Liver (tissue), 9 donors: ENCODE data around the gene SDK2. TPM values are rescaled to one million over a fixed set of nuclear protein-coding genes. Genes with fewer than 3 reads are reported as not detected.

Source experiments
- DNase-seq: peaks from one replicate; pipeline ENCODE4 v3.0.0-alpha.2; 2017; ENCODE audit warnings: low spot score
- H3K27ac ChIP-seq, 2 donors: one replicate each; pipeline ENCODE4 v1.7.0; 2013; ENCODE audit warnings: inconsistent platforms in 2 of 2, low read length in 2 of 2, control low read depth in 1 of 2, low read depth in 1 of 2, mild to moderate bottlenecking in 1 of 2
- H3K27me3 ChIP-seq, 4 donors: one replicate each; pipeline versions ENCODE4 v1.6.1 to v1.7.0; 2013; ENCODE audit warnings: low read length in 3 of 4, inconsistent platforms in 1 of 4, mild to moderate bottlenecking in 1 of 4, moderate library complexity in 1 of 4; ENCODE audit not compliant: control insufficient read depth in 4 of 4, insufficient read depth in 4 of 4
- H3K36me3 ChIP-seq, 4 donors: one replicate each; pipeline versions ENCODE4 v1.6.1 to v1.7.0; 2013; ENCODE audit warnings: low read length in 3 of 4, mild to moderate bottlenecking in 3 of 4, low read depth in 1 of 4, moderate library complexity in 1 of 4; ENCODE audit not compliant: control insufficient read depth in 4 of 4, insufficient read depth in 3 of 4
- H3K4me1 ChIP-seq, 4 donors: one replicate each; pipeline versions ENCODE4 v1.6.1 to v1.7.0; 2013; ENCODE audit warnings: low read length in 3 of 4, mild to moderate bottlenecking in 3 of 4, moderate library complexity in 1 of 4; ENCODE audit not compliant: control insufficient read depth in 4 of 4, insufficient read depth in 4 of 4
- H3K4me3 ChIP-seq, 3 donors: one replicate each; pipeline versions ENCODE4 v1.6.1 to v1.7.0; 2013; ENCODE audit warnings: low read length in 3 of 3, control low read depth in 1 of 3, low read depth in 1 of 3, mild to moderate bottlenecking in 1 of 3
- H3K9ac ChIP-seq, 2 donors: one replicate each; pipeline ENCODE4 v1.7.0; 2013; ENCODE audit warnings: low read length in 2 of 2, mild to moderate bottlenecking in 2 of 2, moderate library complexity in 2 of 2, control low read depth in 1 of 2, low read depth in 1 of 2
- H3K9me3 ChIP-seq, 4 donors: one replicate each; pipeline versions ENCODE4 v1.6.1 to v1.7.0; 2013; ENCODE audit warnings: low read length in 3 of 4; ENCODE audit not compliant: control insufficient read depth in 4 of 4
- EGR1 ChIP-seq, 2 donors: IDR thresholded peaks; 2 replicates each; pipeline ENCODE4 v1.6.1; 2016 to 2018; ENCODE audit warnings: antibody characterized with exemption in 2 of 2, low read depth in 2 of 2
- FOXA1 ChIP-seq: IDR thresholded peaks from 2 replicates; pipeline ENCODE4 v1.6.1; 2016; ENCODE audit warnings: antibody characterized with exemption
- FOXA2 ChIP-seq: IDR thresholded peaks from 2 replicates; pipeline ENCODE4 v1.6.1; 2016; ENCODE audit warnings: antibody characterized with exemption
- GABPA ChIP-seq, 2 donors: IDR thresholded peaks in 1 of 2; conservative IDR thresholded peaks in 1 of 2; 2 replicates each; pipeline ENCODE4 v1.6.1; 2016; ENCODE audit warnings: antibody characterized with exemption in 2 of 2, mild to moderate bottlenecking in 1 of 2, moderate library complexity in 1 of 2
- HNF4A ChIP-seq, 2 donors: conservative IDR thresholded peaks; 2 replicates each; pipeline ENCODE4 v1.6.1; 2016; ENCODE audit warnings: antibody characterized with exemption in 2 of 2, mild to moderate bottlenecking in 2 of 2
- HNF4G ChIP-seq: IDR thresholded peaks from 2 replicates; pipeline ENCODE4 v1.6.1; 2016; ENCODE audit warnings: antibody characterized with exemption
- JUND ChIP-seq, 2 donors: IDR thresholded peaks; 2 replicates each; pipeline ENCODE4 v1.6.1; 2016; ENCODE audit warnings: antibody characterized with exemption in 2 of 2
- NR2F2 ChIP-seq: IDR thresholded peaks from 2 replicates; pipeline ENCODE4 v1.6.1; 2016; ENCODE audit warnings: antibody characterized with exemption
- RAD21 ChIP-seq, 2 donors: IDR thresholded peaks; 2 replicates each; pipeline ENCODE4 v1.6.1; 2016; ENCODE audit warnings: antibody characterized with exemption in 2 of 2, mild to moderate bottlenecking in 2 of 2
- RXRA ChIP-seq, 2 donors: IDR thresholded peaks; 2 replicates each; pipeline ENCODE4 v1.6.1; 2017 to 2018; ENCODE audit warnings: antibody characterized with exemption in 2 of 2, mild to moderate bottlenecking in 1 of 2
- SP1 ChIP-seq: IDR thresholded peaks from 2 replicates; pipeline ENCODE4 v1.6.1; 2018; ENCODE audit warnings: antibody characterized with exemption, mild to moderate bottlenecking
- YY1 ChIP-seq: IDR thresholded peaks from 2 replicates; pipeline ENCODE4 v1.6.1; 2016; ENCODE audit warnings: antibody characterized with exemption, mild to moderate bottlenecking
- WGBS: extraction: QIAGEN DNeasy Blood & Tissue Kit; methylation state at CpG from one replicate; pipeline ENCODE4 v1.1.7; 2013; 5-methylcytosine and 5-hydroxymethylcytosine counted together
- polyA plus RNA-seq, 2 donors: library from polyadenylated mRNA; stranded (reverse) in 1 of 2; unstranded in 1 of 2; fragments of 200-250 nt in 1 of 2; fragments of >200 nt in 1 of 2; fragmentation: Nextera tagmentation in 1 of 2; extraction: Ambion mirVana in 1 of 2; gene quantifications; one replicate each; pipeline versions ENCODE4 v1.2.1 to v1.2.3, GENCODE V29; 2013 to 2015
- total RNA-seq, 2 donors: library from RNA; depleted of rRNA; stranded (reverse); fragments of >200 nt; gene quantifications; one replicate each; pipeline ENCODE4 v1.2.3, GENCODE V29; 2014
- TF ChIP-seq, protein P1 (sequence below): IDR thresholded peaks from 2 replicates; pipeline ENCODE4 v1.6.1; 2016; ENCODE audit warnings: antibody characterized with exemption
- TF ChIP-seq, protein P2 (sequence below): IDR thresholded peaks from 2 replicates; pipeline ENCODE4 v1.6.1; 2016; ENCODE audit warnings: antibody characterized with exemption
- TF ChIP-seq, protein P3 (sequence below): IDR thresholded peaks from 2 replicates; pipeline ENCODE4 v1.6.1; 2016; ENCODE audit warnings: antibody characterized with exemption, mild to moderate bottlenecking
- TF ChIP-seq, protein P4 (sequence below): fragments of 150-350 bp; IDR thresholded peaks from 2 replicates; pipeline ENCODE4 v1.5.1; 2017; ENCODE audit warnings: improper control_type of control experiment, low read depth, low read length; ENCODE audit not compliant: missing input control
- TF ChIP-seq, protein P5 (sequence below): IDR thresholded peaks from 2 replicates; pipeline ENCODE4 v1.6.1; 2016; ENCODE audit warnings: antibody characterized with exemption
- donor health status: healthy.
- donor health status: healthy.
- donor health status: healthy.
- donor health status: healthy.
- donor health status: healthy.

SDK2 gene
- total and polyA plus RNA-seq, 4 donors: 0.05 to 0.42 (median 0.10) TPM

DNA sequence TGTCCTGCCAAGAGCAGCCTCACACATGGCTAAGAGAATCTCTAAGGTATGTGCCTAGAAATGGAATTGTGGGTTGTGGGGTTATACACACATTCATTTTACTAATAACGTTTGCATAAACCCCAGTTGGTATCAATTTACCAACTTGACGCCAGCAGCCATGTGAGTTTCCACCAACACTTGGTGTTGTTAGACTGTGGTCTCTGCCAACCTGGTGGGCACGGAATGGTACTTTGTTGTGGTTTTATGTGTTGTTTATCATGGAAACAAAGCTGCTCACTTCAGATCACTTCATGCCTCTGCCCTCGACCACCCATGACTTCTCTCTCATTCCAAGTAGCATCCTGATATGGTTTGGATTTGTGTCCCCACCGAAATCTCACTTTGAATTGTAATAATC lies 180.4 kb downstream of the SDK2 start:
- Histone ChIP-seq H3K4me3 (no peak overlapping the region), H3K9me3 (peaks cover 3 to 9% (median 6%) of the 10 kb centered on the region in 4 donors), H3K36me3 (no peaks in the 10 kb centered on the region), H3K27me3 (no peaks in the 10 kb centered on the region), H3K27ac (no peak overlapping the region), H3K9ac (no peak overlapping the region), H3K4me1 (no peaks in the 10 kb centered on the region)
- WGBS: 82% methylated on average over 5 of the region's 5 CpGs
- TF ChIP-seq RAD21 (IDR thresholded peaks at IDR 0.05): no peak
- TF ChIP-seq FOXA2: no peak
- TF ChIP-seq, protein P1, sequence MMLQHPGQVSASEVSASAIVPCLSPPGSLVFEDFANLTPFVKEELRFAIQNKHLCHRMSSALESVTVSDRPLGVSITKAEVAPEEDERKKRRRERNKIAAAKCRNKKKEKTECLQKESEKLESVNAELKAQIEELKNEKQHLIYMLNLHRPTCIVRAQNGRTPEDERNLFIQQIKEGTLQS: no peak
- TF ChIP-seq, protein P2, sequence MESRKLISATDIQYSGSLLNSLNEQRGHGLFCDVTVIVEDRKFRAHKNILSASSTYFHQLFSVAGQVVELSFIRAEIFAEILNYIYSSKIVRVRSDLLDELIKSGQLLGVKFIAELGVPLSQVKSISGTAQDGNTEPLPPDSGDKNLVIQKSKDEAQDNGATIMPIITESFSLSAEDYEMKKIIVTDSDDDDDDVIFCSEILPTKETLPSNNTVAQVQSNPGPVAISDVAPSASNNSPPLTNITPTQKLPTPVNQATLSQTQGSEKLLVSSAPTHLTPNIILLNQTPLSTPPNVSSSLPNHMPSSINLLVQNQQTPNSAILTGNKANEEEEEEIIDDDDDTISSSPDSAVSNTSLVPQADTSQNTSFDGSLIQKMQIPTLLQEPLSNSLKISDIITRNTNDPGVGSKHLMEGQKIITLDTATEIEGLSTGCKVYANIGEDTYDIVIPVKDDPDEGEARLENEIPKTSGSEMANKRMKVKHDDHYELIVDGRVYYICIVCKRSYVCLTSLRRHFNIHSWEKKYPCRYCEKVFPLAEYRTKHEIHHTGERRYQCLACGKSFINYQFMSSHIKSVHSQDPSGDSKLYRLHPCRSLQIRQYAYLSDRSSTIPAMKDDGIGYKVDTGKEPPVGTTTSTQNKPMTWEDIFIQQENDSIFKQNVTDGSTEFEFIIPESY: no peak
- no peak for TF ChIP-seq SP1
- no peak for TF ChIP-seq RXRA (IDR thresholded peaks at IDR 0.05)
- TF ChIP-seq, protein P3, sequence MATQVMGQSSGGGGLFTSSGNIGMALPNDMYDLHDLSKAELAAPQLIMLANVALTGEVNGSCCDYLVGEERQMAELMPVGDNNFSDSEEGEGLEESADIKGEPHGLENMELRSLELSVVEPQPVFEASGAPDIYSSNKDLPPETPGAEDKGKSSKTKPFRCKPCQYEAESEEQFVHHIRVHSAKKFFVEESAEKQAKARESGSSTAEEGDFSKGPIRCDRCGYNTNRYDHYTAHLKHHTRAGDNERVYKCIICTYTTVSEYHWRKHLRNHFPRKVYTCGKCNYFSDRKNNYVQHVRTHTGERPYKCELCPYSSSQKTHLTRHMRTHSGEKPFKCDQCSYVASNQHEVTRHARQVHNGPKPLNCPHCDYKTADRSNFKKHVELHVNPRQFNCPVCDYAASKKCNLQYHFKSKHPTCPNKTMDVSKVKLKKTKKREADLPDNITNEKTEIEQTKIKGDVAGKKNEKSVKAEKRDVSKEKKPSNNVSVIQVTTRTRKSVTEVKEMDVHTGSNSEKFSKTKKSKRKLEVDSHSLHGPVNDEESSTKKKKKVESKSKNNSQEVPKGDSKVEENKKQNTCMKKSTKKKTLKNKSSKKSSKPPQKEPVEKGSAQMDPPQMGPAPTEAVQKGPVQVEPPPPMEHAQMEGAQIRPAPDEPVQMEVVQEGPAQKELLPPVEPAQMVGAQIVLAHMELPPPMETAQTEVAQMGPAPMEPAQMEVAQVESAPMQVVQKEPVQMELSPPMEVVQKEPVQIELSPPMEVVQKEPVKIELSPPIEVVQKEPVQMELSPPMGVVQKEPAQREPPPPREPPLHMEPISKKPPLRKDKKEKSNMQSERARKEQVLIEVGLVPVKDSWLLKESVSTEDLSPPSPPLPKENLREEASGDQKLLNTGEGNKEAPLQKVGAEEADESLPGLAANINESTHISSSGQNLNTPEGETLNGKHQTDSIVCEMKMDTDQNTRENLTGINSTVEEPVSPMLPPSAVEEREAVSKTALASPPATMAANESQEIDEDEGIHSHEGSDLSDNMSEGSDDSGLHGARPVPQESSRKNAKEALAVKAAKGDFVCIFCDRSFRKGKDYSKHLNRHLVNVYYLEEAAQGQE: no peak
- no peak for TF ChIP-seq NR2F2
- TF ChIP-seq, protein P4, sequence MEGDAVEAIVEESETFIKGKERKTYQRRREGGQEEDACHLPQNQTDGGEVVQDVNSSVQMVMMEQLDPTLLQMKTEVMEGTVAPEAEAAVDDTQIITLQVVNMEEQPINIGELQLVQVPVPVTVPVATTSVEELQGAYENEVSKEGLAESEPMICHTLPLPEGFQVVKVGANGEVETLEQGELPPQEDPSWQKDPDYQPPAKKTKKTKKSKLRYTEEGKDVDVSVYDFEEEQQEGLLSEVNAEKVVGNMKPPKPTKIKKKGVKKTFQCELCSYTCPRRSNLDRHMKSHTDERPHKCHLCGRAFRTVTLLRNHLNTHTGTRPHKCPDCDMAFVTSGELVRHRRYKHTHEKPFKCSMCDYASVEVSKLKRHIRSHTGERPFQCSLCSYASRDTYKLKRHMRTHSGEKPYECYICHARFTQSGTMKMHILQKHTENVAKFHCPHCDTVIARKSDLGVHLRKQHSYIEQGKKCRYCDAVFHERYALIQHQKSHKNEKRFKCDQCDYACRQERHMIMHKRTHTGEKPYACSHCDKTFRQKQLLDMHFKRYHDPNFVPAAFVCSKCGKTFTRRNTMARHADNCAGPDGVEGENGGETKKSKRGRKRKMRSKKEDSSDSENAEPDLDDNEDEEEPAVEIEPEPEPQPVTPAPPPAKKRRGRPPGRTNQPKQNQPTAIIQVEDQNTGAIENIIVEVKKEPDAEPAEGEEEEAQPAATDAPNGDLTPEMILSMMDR: no peak
- TF ChIP-seq GABPA (IDR thresholded peaks at IDR 0.05 in 1 of 2, conservative IDR thresholded peaks at IDR 0.05 in 1 of 2): no peak
- no peak for TF ChIP-seq YY1
- no peak for TF ChIP-seq FOXA1
- TF ChIP-seq EGR1 (IDR thresholded peaks at IDR 0.05; ENCODE audit: low read depth in 2 of 2): no peak
- TF ChIP-seq JUND (IDR thresholded peaks at IDR 0.05): no peak
- DNase-seq: no peak

DNA sequence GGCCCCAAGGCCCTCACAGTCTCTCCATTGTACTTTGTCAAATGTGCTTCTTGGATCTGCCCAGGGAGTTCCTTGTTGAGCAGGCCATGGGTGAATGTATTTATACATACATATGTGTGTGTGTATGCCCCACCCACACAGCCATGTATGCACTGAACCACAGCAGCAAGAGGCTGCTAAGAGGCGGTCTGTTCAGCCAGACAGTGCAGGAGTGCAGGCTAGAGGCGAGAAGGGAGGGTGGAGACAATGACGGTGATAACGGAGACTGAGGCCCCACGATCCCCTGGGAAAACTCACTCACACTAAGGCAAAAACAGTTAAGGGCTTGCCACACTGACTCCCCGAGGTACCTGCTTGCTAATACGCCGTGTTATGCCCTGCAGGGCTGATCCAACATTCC lies 181.4 kb downstream of the SDK2 start:
- H3K4me3 ChIP-seq: no peak overlapping the region
- peaks cover 3 to 9% (median 6%) of the 10 kb centered on the region in 4 donors for H3K9me3 ChIP-seq
- no peaks in the 10 kb centered on the region for H3K36me3 ChIP-seq
- DNase-seq: no peak
- H3K4me1 ChIP-seq: no peaks in the 10 kb centered on the region
- H3K27me3 ChIP-seq: no peaks in the 10 kb centered on the region
- H3K9ac ChIP-seq: no peak overlapping the region
- no peak overlapping the region for H3K27ac ChIP-seq
- WGBS: 80% methylated on average over 8 of the region's 8 CpGs
- TF ChIP-seq HNF4A (conservative IDR thresholded peaks at IDR 0.05) (no peak), GABPA (IDR thresholded peaks at IDR 0.05 in 1 of 2, conservative IDR thresholded peaks at IDR 0.05 in 1 of 2) (no peak), FOXA2 (no peak), SP1 (no peak), YY1 (no peak), NR2F2 (no peak), EGR1 (IDR thresholded peaks at IDR 0.05; ENCODE audit: low read depth in 2 of 2) (no peak), HNF4G (no peak)
- TF ChIP-seq, protein P5, sequence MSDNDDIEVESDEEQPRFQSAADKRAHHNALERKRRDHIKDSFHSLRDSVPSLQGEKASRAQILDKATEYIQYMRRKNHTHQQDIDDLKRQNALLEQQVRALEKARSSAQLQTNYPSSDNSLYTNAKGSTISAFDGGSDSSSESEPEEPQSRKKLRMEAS: no peak
- TF ChIP-seq, protein P3: no peak
- TF ChIP-seq, protein P1: no peak
- TF ChIP-seq, protein P4: no peak
